Measurements from ENCODE around the gene CYP27C1.

CYP27C1 gene

GRCh38 chr2:127146071-127146725 is 73.9 kb downstream of the CYP27C1 start:
- H3K9ac ChIP-seq (ENCODE audit: low read depth, low read length, poor library complexity, severe bottlenecking) = no peak overlapping the region
- H3K4me3 ChIP-seq (ENCODE audit: low read length, poor library complexity, severe bottlenecking) = no peak overlapping the region
- H3K27me3 ChIP-seq (ENCODE audit: insufficient read depth, low read length, poor library complexity, severe bottlenecking) = no peaks in the 10 kb centered on the region
- H3K9me2 ChIP-seq (replicated peaks; ENCODE audit: low read depth, low read length) = no peaks in the 10 kb centered on the region
- 0 out of 2 replicates have a peak, but pooled peaks cover under 1% of the 10 kb centered on the region for H3K9me3 ChIP-seq (ENCODE audit: insufficient read depth, low read depth, low read length)
- H3K4me2 ChIP-seq (ENCODE audit: low read depth, low read length, poor library complexity, severe bottlenecking) = no peak overlapping the region
- H3K36me3 ChIP-seq (ENCODE audit: insufficient read depth, low read length) = no peaks in the 10 kb centered on the region
- H3F3A ChIP-seq (ENCODE audit: low read depth) = no peaks in the 10 kb centered on the region
- no peak overlapping the region for H2AFZ ChIP-seq (ENCODE audit: low read length)
- no peaks in the 10 kb centered on the region for H4K20me1 ChIP-seq (ENCODE audit: insufficient read depth, low read length, poor library complexity, severe bottlenecking)
- H3K4me1 ChIP-seq (ENCODE audit: insufficient read depth, low read length, poor library complexity, severe bottlenecking) = no peaks in the 10 kb centered on the region
- H3K79me2 ChIP-seq (ENCODE audit: insufficient read depth, low read length) = no peaks in the 10 kb centered on the region
- TF ChIP-seq EZH2phosphoT487 (IDR thresholded peaks at IDR 0.05; ENCODE audit: borderline replicate concordance) (no peak), CTCF (conservative IDR thresholded peaks at IDR 0.05; ENCODE audit: low read length) (no peak)

DNA sequence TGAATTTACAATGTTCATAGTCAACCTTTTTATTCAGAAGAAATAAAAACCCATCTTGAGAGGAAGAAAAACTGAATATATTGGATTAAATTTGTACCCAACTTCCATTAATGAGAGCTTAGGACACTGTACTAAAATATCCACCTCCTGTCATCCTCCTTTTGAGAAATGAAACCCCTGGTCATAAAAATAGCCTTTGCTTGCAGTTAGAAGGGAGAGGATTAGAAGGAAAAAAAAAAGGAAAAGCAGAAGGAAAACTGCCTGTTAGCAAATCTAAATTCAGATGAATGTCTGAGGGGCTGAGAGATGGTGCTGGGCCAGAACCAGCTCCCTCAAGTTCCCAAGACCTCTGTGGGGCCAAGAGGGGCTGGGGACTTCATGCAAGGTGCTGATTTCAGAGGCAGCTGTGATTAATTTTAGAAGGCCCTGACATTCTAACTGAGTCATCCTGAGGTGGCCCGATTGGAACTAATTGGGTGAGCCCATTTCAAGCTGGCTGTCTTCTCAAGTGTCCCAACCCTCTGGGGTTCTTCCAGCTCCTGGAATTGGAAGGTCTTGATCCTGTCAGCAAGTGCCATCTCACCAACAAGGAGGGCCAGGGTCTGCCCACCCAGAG is 74.7 kb downstream of the CYP27C1 start:
- H3K79me2 ChIP-seq (ENCODE audit: insufficient read depth, low read length) = no peaks in the 10 kb centered on the region
- no peaks in the 10 kb centered on the region for H4K20me1 ChIP-seq (ENCODE audit: insufficient read depth, low read length, poor library complexity, severe bottlenecking)
- H3K4me1 ChIP-seq (ENCODE audit: insufficient read depth, low read length, poor library complexity, severe bottlenecking) = peaks cover 3% of the 10 kb centered on the region
- H3K27me3 ChIP-seq (ENCODE audit: insufficient read depth, low read length, poor library complexity, severe bottlenecking) = no peaks in the 10 kb centered on the region
- no peak overlapping the region for H3K4me3 ChIP-seq (ENCODE audit: low read length, poor library complexity, severe bottlenecking)
- TF ChIP-seq CTCF (conservative IDR thresholded peaks at IDR 0.05; ENCODE audit: low read length) = no peak
- no peak for TF ChIP-seq EZH2phosphoT487 (IDR thresholded peaks at IDR 0.05; ENCODE audit: borderline replicate concordance)
- no peaks in the 10 kb centered on the region for H3K9me3 ChIP-seq (ENCODE audit: insufficient read depth, low read depth, low read length)
- no peaks in the 10 kb centered on the region for H3K36me3 ChIP-seq (ENCODE audit: insufficient read depth, low read length)
- H3K9ac ChIP-seq (ENCODE audit: low read depth, low read length, poor library complexity, severe bottlenecking) = no peak overlapping the region
- H3K4me2 ChIP-seq (ENCODE audit: low read depth, low read length, poor library complexity, severe bottlenecking) = no peak overlapping the region
- no peaks in the 10 kb centered on the region; the same call in 1 of the 2 replicates for H3F3A ChIP-seq (ENCODE audit: low read depth)
- H2AFZ ChIP-seq (ENCODE audit: low read length) = no peak overlapping the region
- H3K9me2 ChIP-seq (replicated peaks; ENCODE audit: low read depth, low read length) = no peaks in the 10 kb centered on the region

DNA sequence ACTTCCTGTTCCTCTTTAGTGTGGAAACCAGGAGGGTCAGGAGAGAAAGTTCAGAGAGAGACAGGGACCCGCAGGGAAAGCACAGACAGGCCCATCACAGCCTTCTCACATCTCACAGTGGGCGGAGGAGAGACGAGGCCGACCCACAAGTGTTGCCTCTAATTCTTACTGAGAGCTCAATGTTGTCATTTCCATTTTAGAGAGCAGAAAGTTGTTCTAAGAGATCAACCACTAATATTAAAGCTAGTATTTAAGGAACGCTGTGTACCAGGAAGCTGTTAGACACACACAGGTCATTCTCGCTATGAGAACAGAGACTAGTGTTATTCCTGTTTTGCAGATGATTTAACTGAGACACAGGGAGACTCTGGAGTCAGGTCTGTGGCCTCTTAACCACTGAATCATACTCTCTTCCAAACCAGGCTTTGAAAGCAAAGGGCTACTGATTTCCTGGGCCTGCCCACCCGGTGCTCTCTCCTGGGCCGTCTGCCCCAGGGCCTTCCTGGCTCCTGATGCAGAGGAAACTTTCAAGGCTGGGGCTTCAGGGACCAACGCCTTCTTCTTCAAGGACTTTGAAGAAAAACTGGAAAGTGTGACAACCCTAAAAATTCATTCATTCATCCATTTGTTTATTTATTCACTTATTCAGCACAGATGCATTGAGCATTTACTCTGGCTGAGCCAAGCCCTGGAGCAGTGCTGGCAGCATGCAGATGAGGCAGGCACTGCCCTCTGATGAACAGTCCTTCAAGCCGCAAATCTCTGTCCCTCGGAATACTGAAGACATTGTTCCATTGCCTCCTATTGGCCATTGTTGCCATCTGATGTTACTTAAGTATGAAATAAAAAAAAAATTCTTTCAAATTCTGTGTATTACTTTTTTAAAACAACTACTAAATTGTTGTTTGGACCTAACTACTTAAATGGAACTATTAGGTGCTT is 76.0 kb downstream of the CYP27C1 start:
- no peaks in the 10 kb centered on the region for H4K20me1 ChIP-seq (ENCODE audit: insufficient read depth, low read length, poor library complexity, severe bottlenecking)
- no peaks in the 10 kb centered on the region for H3K9me3 ChIP-seq (ENCODE audit: insufficient read depth, low read depth, low read length)
- H3K9ac ChIP-seq (ENCODE audit: low read depth, low read length, poor library complexity, severe bottlenecking) = no peak overlapping the region
- no peak overlapping the region for H3K4me2 ChIP-seq (ENCODE audit: low read depth, low read length, poor library complexity, severe bottlenecking)
- no peaks in the 10 kb centered on the region for H3K36me3 ChIP-seq (ENCODE audit: insufficient read depth, low read length)
- H3K9me2 ChIP-seq (replicated peaks; ENCODE audit: low read depth, low read length) = no peaks in the 10 kb centered on the region
- no peaks in the 10 kb centered on the region for H3K27me3 ChIP-seq (ENCODE audit: insufficient read depth, low read length, poor library complexity, severe bottlenecking)
- peaks cover 3% of the 10 kb centered on the region; the same call in 1 of the 2 replicates for H3F3A ChIP-seq (ENCODE audit: low read depth)
- no peak overlapping the region for H3K4me3 ChIP-seq (ENCODE audit: low read length, poor library complexity, severe bottlenecking)
- H3K4me1 ChIP-seq (ENCODE audit: insufficient read depth, low read length, poor library complexity, severe bottlenecking) = peaks cover 6% of the 10 kb centered on the region
- TF ChIP-seq EZH2phosphoT487 (IDR thresholded peaks at IDR 0.05; ENCODE audit: borderline replicate concordance) (no peak), CTCF (conservative IDR thresholded peaks at IDR 0.05; ENCODE audit: low read length) (no peak)
- no peaks in the 10 kb centered on the region for H3K79me2 ChIP-seq (ENCODE audit: insufficient read depth, low read length)
- 0 out of 2 replicates have a peak overlapping the region, but pooled peaks have one; percentile 1 for H2AFZ ChIP-seq (ENCODE audit: low read length)
